Neural progenitor cell (in vitro differentiated cells): ENCODE results near the gene THSD4. TPM values are rescaled to one million over a fixed set of nuclear protein-coding genes. Genes with fewer than 3 reads are reported as not detected.

ENCODE experiments used
- DNase-seq: peaks from one replicate; pipeline ENCODE4 v3.0.0-alpha.2; 2016; ENCODE audit warnings: low spot score
- H2AFZ ChIP-seq: fragments of 200-600 bp; sonication (generic); replicated peaks from 2 replicates; pipeline ENCODE4 v1.6.1; 2016; ENCODE audit warnings: antibody characterized with exemption
- H3F3A ChIP-seq: fragments of 200-600 bp; sonication (generic); 2 replicates; pipeline ENCODE4 v1.6.1; 2016; ENCODE audit warnings: antibody characterized with exemption, low read depth
- H3K27ac ChIP-seq: fragments of 200-600 bp; sonication (generic); 2 replicates; pipeline ENCODE4 v1.5.1; 2016; ENCODE audit warnings: mild to moderate bottlenecking
- H3K27me3 ChIP-seq: fragments of 200-600 bp; sonication (generic); 2 replicates; pipeline ENCODE4 v1.6.1; 2016; ENCODE audit warnings: mild to moderate bottlenecking, moderate library complexity
- H3K36me3 ChIP-seq: fragments of 200-600 bp; sonication (generic); 2 replicates; pipeline ENCODE4 v1.5.1; 2016
- H3K4me1 ChIP-seq: fragments of 200-600 bp; sonication (generic); 2 replicates; pipeline ENCODE4 v1.6.1; 2016; ENCODE audit warnings: mixed run types
- H3K4me2 ChIP-seq: fragments of 200-600 bp; sonication (generic); 2 replicates; pipeline ENCODE4 v1.6.1; 2016
- H3K4me3 ChIP-seq: fragments of 200-600 bp; sonication (generic); 2 replicates; pipeline ENCODE4 v1.5.1; 2016
- H3K79me2 ChIP-seq: fragments of 200-600 bp; sonication (generic); 2 replicates; pipeline ENCODE4 v1.6.1; 2016; ENCODE audit warnings: low read depth
- H3K9ac ChIP-seq: fragments of 200-600 bp; sonication (generic); 2 replicates; pipeline ENCODE4 v1.6.1; 2016
- H3K9me3 ChIP-seq: fragments of 200-600 bp; sonication (generic); 2 replicates; pipeline ENCODE4 v1.5.1; 2016; ENCODE audit warnings: low read depth
- H4K20me1 ChIP-seq: fragments of 200-600 bp; sonication (generic); 2 replicates; pipeline ENCODE4 v1.6.1; 2016; ENCODE audit warnings: low read depth
- H3K27ac Mint-ChIP-seq: 3 replicates; pipeline ENCODE4 v1.8.0; 2021; ENCODE audit warnings: mixed read lengths
- H3K27me3 Mint-ChIP-seq: 2 replicates; pipeline ENCODE4 v1.8.0; 2022; ENCODE audit warnings: low read depth, mild to moderate bottlenecking, inconsistent platforms, moderate library complexity, mixed read lengths; ENCODE audit not compliant: insufficient read depth
- H3K36me3 Mint-ChIP-seq: 3 replicates; pipeline ENCODE4 v1.8.0; 2021; ENCODE audit warnings: mixed read lengths
- H3K4me1 Mint-ChIP-seq: 3 replicates; pipeline ENCODE4 v1.8.0; 2021; ENCODE audit warnings: mixed read lengths
- H3K4me3 Mint-ChIP-seq: 3 replicates; pipeline ENCODE4 v1.8.0; 2021; ENCODE audit warnings: mild to moderate bottlenecking, moderate library complexity, mixed read lengths
- H3K9me3 Mint-ChIP-seq: 3 replicates; pipeline ENCODE4 v1.8.0; 2020; ENCODE audit warnings: mixed read lengths
- CTCF ChIP-seq: fragments of 200-600 bp; sonication (generic); IDR thresholded peaks from 2 replicates; pipeline ENCODE4 v1.5.1; 2017; ENCODE audit warnings: antibody characterized with exemption, mild to moderate bottlenecking
- EZH2 ChIP-seq: fragments of 200-600 bp; sonication (generic); IDR thresholded peaks from 2 replicates; pipeline ENCODE4 v1.6.1; 2017; ENCODE audit warnings: antibody characterized with exemption, mild to moderate bottlenecking, moderate library complexity
- EZH2phosphoT487 ChIP-seq: fragments of 200-600 bp; sonication (generic); IDR thresholded peaks from 2 replicates; pipeline ENCODE4 v1.6.1; 2017; ENCODE audit warnings: antibody characterized with exemption
- total RNA-seq: library from RNA; depleted of rRNA; stranded (reverse); fragments of >200 nt; gene quantifications from 2 replicates; pipeline ENCODE4 v1.2.3, GENCODE V29; 2015; ENCODE audit warnings: low replicate concordance

Gene THSD4
- total RNA-seq, 1 donor from 2014 or later = 2.4 TPM

- no peak overlapping the region for H3K27ac ChIP-seq
- H3K4me3 Mint-ChIP-seq = no peak overlapping the region
- H3K4me2 ChIP-seq = no peak overlapping the region
- H2AFZ ChIP-seq = no peak overlapping the region
- no peaks in the 10 kb centered on the region for H3K27me3 Mint-ChIP-seq
- H3F3A ChIP-seq = peaks cover 4% of the 10 kb centered on the region
- H3K27me3 ChIP-seq = no peaks in the 10 kb centered on the region
- H3K36me3 Mint-ChIP-seq = peaks cover 4% of the 10 kb centered on the region
- peaks cover 4% of the 10 kb centered on the region for H3K9me3 Mint-ChIP-seq
- no peak overlapping the region for H3K9ac ChIP-seq
- H3K79me2 ChIP-seq = no peaks in the 10 kb centered on the region
- no peaks in the 10 kb centered on the region for H3K9me3 ChIP-seq
- peaks cover 13% of the 10 kb centered on the region for H3K4me1 ChIP-seq
- H3K4me1 Mint-ChIP-seq = peaks cover 13% of the 10 kb centered on the region
- no peaks in the 10 kb centered on the region for H3K36me3 ChIP-seq
- H3K4me3 ChIP-seq = no peak overlapping the region
- DNase-seq = no peak
- no peaks in the 10 kb centered on the region for H4K20me1 ChIP-seq
- no peak for TF ChIP-seq CTCF
- TF ChIP-seq EZH2 = no peak
- no peak for TF ChIP-seq EZH2phosphoT487
- no peak overlapping the region for H3K27ac Mint-ChIP-seq
Observed at GRCh38 chr15:71215126-71215894, 100.0 kb downstream of the THSD4 start.

GRCh38 chr15:71218272-71218805 lies 103.1 kb downstream of the THSD4 start:
- H3K27me3 ChIP-seq = no peaks in the 10 kb centered on the region
- H3K27ac ChIP-seq = no peak overlapping the region
- H3F3A ChIP-seq = peaks cover 4% of the 10 kb centered on the region
- Mint-ChIP-seq H3K27me3 (peaks cover 3% of the 10 kb centered on the region), H3K27ac (no peak overlapping the region), H3K36me3 (peaks cover 4% of the 10 kb centered on the region), H3K9me3 (peaks cover 4% of the 10 kb centered on the region), H3K4me1 (peaks cover 13% of the 10 kb centered on the region), H3K4me3 (no peak overlapping the region)
- no peaks in the 10 kb centered on the region for H3K9me3 ChIP-seq
- peaks cover 13% of the 10 kb centered on the region for H3K4me1 ChIP-seq
- H3K79me2 ChIP-seq = no peaks in the 10 kb centered on the region
- H3K9ac ChIP-seq = no peak overlapping the region
- H2AFZ ChIP-seq = no peak overlapping the region
- H3K4me3 ChIP-seq = no peak overlapping the region
- TF ChIP-seq EZH2phosphoT487 (no peak), EZH2 (no peak), CTCF (no peak)
- no peak overlapping the region for H3K4me2 ChIP-seq
- no peak for DNase-seq
- no peaks in the 10 kb centered on the region for H4K20me1 ChIP-seq
- no peaks in the 10 kb centered on the region for H3K36me3 ChIP-seq

GRCh38 chr15:71219101-71219500 lies 103.8 kb downstream of the THSD4 start:
- peaks cover 5% of the 10 kb centered on the region for H3K27me3 Mint-ChIP-seq
- no peak for DNase-seq
- Histone ChIP-seq H3K4me3 (no peak overlapping the region), H3K4me2 (peak overlapping the region; percentile 48), H3K79me2 (no peaks in the 10 kb centered on the region), H3K9me3 (no peaks in the 10 kb centered on the region), H3K36me3 (no peaks in the 10 kb centered on the region), H3K27ac (no peak overlapping the region), H3F3A (peaks cover 4% of the 10 kb centered on the region), H3K27me3 (no peaks in the 10 kb centered on the region), H2AFZ (no peak overlapping the region), H4K20me1 (no peaks in the 10 kb centered on the region), H3K4me1 (peaks cover 13% of the 10 kb centered on the region), H3K9ac (no peak overlapping the region)
- peaks cover 4% of the 10 kb centered on the region for H3K36me3 Mint-ChIP-seq
- peaks cover 13% of the 10 kb centered on the region for H3K4me1 Mint-ChIP-seq
- peaks cover 4% of the 10 kb centered on the region for H3K9me3 Mint-ChIP-seq
- H3K27ac Mint-ChIP-seq = no peak overlapping the region
- H3K4me3 Mint-ChIP-seq = no peak overlapping the region
- TF ChIP-seq CTCF (no peak), EZH2phosphoT487 (no peak), EZH2 (no peak)
